Measurements from ENCODE around the gene PTPN11. TPM values are rescaled to one million over a fixed set of nuclear protein-coding genes. Genes with fewer than 3 reads are reported as not detected.

Gene PTPN11
- total and polyA plus RNA-seq, 2 experiments from 2014 or later: 78.0 to 89.5 TPM

GRCh38 chr12:112418273-112418607, 507 bp upstream of the PTPN11 start:
- no peaks in the 10 kb centered on the region for H3K9me3 ChIP-seq (ENCODE audit: low read depth)
- no peaks in the 10 kb centered on the region for H3K9me2 ChIP-seq (ENCODE audit: insufficient read depth)
- in situ Hi-C loops (cut with MboI): no loop called here
- peaks cover 48% of the 10 kb centered on the region for H3K79me2 ChIP-seq (ENCODE audit: insufficient read depth)
- peak overlapping the region; percentile 67 for H3K4me2 ChIP-seq (ENCODE audit: unreplicated experiment)
- H4K20me1 ChIP-seq (ENCODE audit: insufficient read depth): 0 out of 2 replicates have a peak, but pooled peaks cover 4% of the 10 kb centered on the region
- TF ChIP-seq EZH2phosphoT487 (IDR thresholded peaks at IDR 0.05; ENCODE audit: insufficient read depth, low read depth) (no peak), EZH2 (IDR thresholded peaks at IDR 0.05; ENCODE audit: insufficient read depth, poor library complexity, severe bottlenecking) (no peak)
- peak overlapping the region; percentile 89 for H3K4me3 ChIP-seq
- DNase-seq: peak; percentile 41
- H2AFZ ChIP-seq: peak overlapping the region; percentile 93
- no peaks in the 10 kb centered on the region for H3K27me3 ChIP-seq (replicated peaks; ENCODE audit: insufficient read depth)
- H3F3A ChIP-seq (ENCODE audit: insufficient read depth): peaks cover 17% of the 10 kb centered on the region
- WGBS, 2 experiments (ENCODE audit: low coverage in 1 of 2, low lambda C conversion rate in 2 of 2, missing lambda C conversion rate in 2 of 2): 2 to 5% methylated on average over 18 of the region's 18 CpGs
- H3K4me1 ChIP-seq (ENCODE audit: insufficient read depth): peaks cover 29% of the 10 kb centered on the region
- no peaks in the 10 kb centered on the region for H3K36me3 ChIP-seq (ENCODE audit: low read depth)
- H3K27ac ChIP-seq: peak overlapping the region; percentile 93
- peak overlapping the region; percentile 97 for H3K9ac ChIP-seq

GRCh38 chr12:112419297-112420133, 768 bp downstream of the PTPN11 start:
- Histone ChIP-seq H3K9me2 (ENCODE audit: insufficient read depth) (no peaks in the 10 kb centered on the region), H3K4me2 (ENCODE audit: unreplicated experiment) (peak overlapping the region; percentile 77), H3F3A (ENCODE audit: insufficient read depth) (peaks cover 17% of the 10 kb centered on the region), H3K27ac (peak overlapping the region; percentile 93), H3K79me2 (ENCODE audit: insufficient read depth) (peaks cover 60% of the 10 kb centered on the region), H3K4me3 (peak overlapping the region; percentile 89), H2AFZ (peak overlapping the region; percentile 93), H3K9ac (peak overlapping the region; percentile 97), H3K9me3 (ENCODE audit: low read depth) (no peaks in the 10 kb centered on the region), H4K20me1 (ENCODE audit: insufficient read depth) (0 out of 2 replicates have a peak, but pooled peaks cover 4% of the 10 kb centered on the region), H3K36me3 (ENCODE audit: low read depth) (no peaks in the 10 kb centered on the region), H3K27me3 (replicated peaks; ENCODE audit: insufficient read depth) (no peaks in the 10 kb centered on the region), H3K4me1 (ENCODE audit: insufficient read depth) (peaks cover 29% of the 10 kb centered on the region)
- in situ Hi-C loops (cut with MboI): no loop called here
- 3 to 4% methylated on average over 24 to 26 of the region's 31 CpGs for WGBS, 2 experiments (ENCODE audit: low coverage in 1 of 2, low lambda C conversion rate in 2 of 2, missing lambda C conversion rate in 2 of 2)
- DNase-seq: peak; percentile 93
- TF ChIP-seq EZH2phosphoT487 (IDR thresholded peaks at IDR 0.05; ENCODE audit: insufficient read depth, low read depth) (no peak), EZH2 (IDR thresholded peaks at IDR 0.05; ENCODE audit: insufficient read depth, poor library complexity, severe bottlenecking) (no peak)

GRCh38 chr12:112420740-112421139, 2.0 kb downstream of the PTPN11 start:
- WGBS, 2 experiments (ENCODE audit: low coverage in 1 of 2, low lambda C conversion rate in 2 of 2, missing lambda C conversion rate in 2 of 2): 82 to 84% methylated on average over 3 of the region's 3 CpGs
- H3K4me2 ChIP-seq (ENCODE audit: unreplicated experiment): peak overlapping the region; percentile 77
- H3K27ac ChIP-seq: no peak overlapping the region
- no peak overlapping the region for H2AFZ ChIP-seq
- TF ChIP-seq EZH2phosphoT487 (IDR thresholded peaks at IDR 0.05; ENCODE audit: insufficient read depth, low read depth) (no peak), EZH2 (IDR thresholded peaks at IDR 0.05; ENCODE audit: insufficient read depth, poor library complexity, severe bottlenecking) (no peak)
- H3K9me3 ChIP-seq (ENCODE audit: low read depth): no peaks in the 10 kb centered on the region
- H3K79me2 ChIP-seq (ENCODE audit: insufficient read depth): peaks cover 73% of the 10 kb centered on the region
- H3K4me1 ChIP-seq (ENCODE audit: insufficient read depth): peaks cover 29% of the 10 kb centered on the region
- 0 out of 2 replicates have a peak overlapping the region, but pooled peaks have one; percentile 89 for H3K4me3 ChIP-seq
- no peaks in the 10 kb centered on the region for H3K9me2 ChIP-seq (ENCODE audit: insufficient read depth)
- in situ Hi-C loops (cut with MboI): no loop called here
- H3K27me3 ChIP-seq (replicated peaks; ENCODE audit: insufficient read depth): no peaks in the 10 kb centered on the region
- no peaks in the 10 kb centered on the region for H3K36me3 ChIP-seq (ENCODE audit: low read depth)
- H3F3A ChIP-seq (ENCODE audit: insufficient read depth): peaks cover 17% of the 10 kb centered on the region
- H3K9ac ChIP-seq: peak overlapping the region; percentile 97; the same call in 1 of the 2 replicates
- DNase-seq: no peak
- 0 out of 2 replicates have a peak, but pooled peaks cover 4% of the 10 kb centered on the region for H4K20me1 ChIP-seq (ENCODE audit: insufficient read depth)

- Histone ChIP-seq H3K4me2 (ENCODE audit: unreplicated experiment) (no peak overlapping the region), H3K4me1 (ENCODE audit: insufficient read depth) (peaks cover 29% of the 10 kb centered on the region), H3K9me3 (ENCODE audit: low read depth) (no peaks in the 10 kb centered on the region), H2AFZ (no peak overlapping the region), H3K27ac (no peak overlapping the region), H3K36me3 (ENCODE audit: low read depth) (no peaks in the 10 kb centered on the region), H3F3A (ENCODE audit: insufficient read depth) (peaks cover 17% of the 10 kb centered on the region), H3K9me2 (ENCODE audit: insufficient read depth) (no peaks in the 10 kb centered on the region), H3K27me3 (replicated peaks; ENCODE audit: insufficient read depth) (no peaks in the 10 kb centered on the region), H3K9ac (0 out of 2 replicates have a peak overlapping the region, but pooled peaks have one; percentile 97), H3K4me3 (no peak overlapping the region), H4K20me1 (ENCODE audit: insufficient read depth) (0 out of 2 replicates have a peak, but pooled peaks cover 4% of the 10 kb centered on the region), H3K79me2 (ENCODE audit: insufficient read depth) (peaks cover 79% of the 10 kb centered on the region)
- 97 to 100% methylated on average over 1 of the region's 1 CpG for whole genome bisulfite sequencing, 2 experiments (ENCODE audit: low coverage in 1 of 2, low lambda C conversion rate in 2 of 2, missing lambda C conversion rate in 2 of 2)
- TF ChIP-seq EZH2phosphoT487 (IDR thresholded peaks at IDR 0.05; ENCODE audit: insufficient read depth, low read depth) (no peak), EZH2 (IDR thresholded peaks at IDR 0.05; ENCODE audit: insufficient read depth, poor library complexity, severe bottlenecking) (no peak)
- in situ Hi-C loops (cut with MboI): no loop called here
- DNase-seq: no peak
These were observed 2.6 kb downstream of the PTPN11 start for GRCh38 chr12:112421363-112421762.
